ENCODE data around the gene APOC4. TPM values are rescaled to one million over a fixed set of nuclear protein-coding genes. Genes with fewer than 3 reads are reported as not detected.
"Not testable (repeated sequence)": the region's sequence is repeated elsewhere in the genome, so short reads cannot be mapped to it uniquely, and the experiment has no call there.

The APOC4 gene
- total RNA-seq, 1 experiment from 2014 or later: not detected

GRCh38 chr19:44914433-44915206 lies 27.4 kb upstream of the APOC4 start, which contains the start of gene APOC1:
TSS of gene APOC1 (plus strand) at chr19:44914608. CDS start at chr19:44914892, 284 bp downstream.
- peak; percentile 82 for DNase-seq (ENCODE audit: extremely low read depth, low read depth)

- no peak for DNase-seq (ENCODE audit: extremely low read depth, low read depth)
Observed at GRCh38 chr19:44924243-44924725, 17.8 kb upstream of the APOC4 start.

- DNase-seq (ENCODE audit: extremely low read depth, low read depth): no peak
Observed at GRCh38 chr19:44925114-44925891, 16.7 kb upstream of the APOC4 start.

GRCh38 chr19:44926245-44927077 lies 15.6 kb upstream of the APOC4 start:
- not testable (repeated sequence) for DNase-seq (ENCODE audit: extremely low read depth, low read depth)

- DNase-seq (ENCODE audit: extremely low read depth, low read depth): no peak
Observed at GRCh38 chr19:44927746-44928145, 14.3 kb upstream of the APOC4 start.

GRCh38 chr19:44930088-44930487 lies 11.9 kb upstream of the APOC4 start:
- no peak for DNase-seq (ENCODE audit: extremely low read depth, low read depth)

GRCh38 chr19:44931541-44931940 lies 10.5 kb upstream of the APOC4 start:
- DNase-seq (ENCODE audit: extremely low read depth, low read depth): no peak

GRCh38 chr19:44939668-44940067 lies 2.4 kb upstream of the APOC4 start:
- DNase-seq (ENCODE audit: extremely low read depth, low read depth): no peak

- no peak for DNase-seq (ENCODE audit: extremely low read depth, low read depth)
Observed at GRCh38 chr19:44943801-44944249, 1.8 kb downstream of the APOC4 start.

- DNase-seq (ENCODE audit: extremely low read depth, low read depth): no peak
Observed at GRCh38 chr19:44947041-44947581, 5.1 kb downstream of the APOC4 start.

- DNase-seq (ENCODE audit: extremely low read depth, low read depth): no peak
Observed at GRCh38 chr19:44948237-44948636, 6.2 kb downstream of the APOC4 start.

GRCh38 chr19:44948763-44949374 lies 6.8 kb downstream of the APOC4 start:
- DNase-seq (ENCODE audit: extremely low read depth, low read depth): no peak

GRCh38 chr19:44949550-44949949 lies 7.5 kb downstream of the APOC4 start:
- no peak for DNase-seq (ENCODE audit: extremely low read depth, low read depth)

- peak; percentile 70 for DNase-seq (ENCODE audit: extremely low read depth, low read depth)
Observed at GRCh38 chr19:44951179-44952159, 9.4 kb downstream of the APOC4 start.

GRCh38 chr19:44954278-44954648 lies 12.2 kb downstream of the APOC4 start:
- DNase-seq (ENCODE audit: extremely low read depth, low read depth): no peak

GRCh38 chr19:44954649-44955504 lies 12.8 kb downstream of the APOC4 start, which contains the start of gene CLPTM1:
TSS of gene CLPTM1 (plus strand) at chr19:44955380. CDS start at chr19:44955396, 16 bp downstream.
- DNase-seq (ENCODE audit: extremely low read depth, low read depth): peak; percentile 92

- no peak for DNase-seq (ENCODE audit: extremely low read depth, low read depth)
Observed at GRCh38 chr19:44955505-44956439, 13.7 kb downstream of the APOC4 start.

All from NCI-H460 (cell line).